Measurements from ENCODE around the gene SYK.

The SYK gene

DNA sequence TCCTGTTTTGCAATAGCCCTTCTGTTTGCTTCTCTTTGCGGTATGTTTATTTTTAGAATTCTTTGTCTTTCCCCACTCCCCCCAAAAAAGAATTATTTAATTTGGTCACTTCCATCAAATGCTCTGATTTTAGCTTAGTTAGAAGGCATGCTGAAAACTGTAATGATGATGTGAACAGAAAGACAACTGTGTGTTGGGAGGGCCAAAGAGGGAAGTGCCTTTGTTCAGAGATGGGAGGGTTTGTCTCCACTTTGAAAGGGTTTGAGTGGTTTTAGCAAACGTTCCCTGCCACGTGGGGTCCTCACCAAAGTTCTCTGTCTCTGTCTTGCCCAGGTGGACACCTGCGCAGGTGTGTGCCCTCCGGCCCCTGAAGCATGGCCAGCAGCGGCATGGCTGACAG is 41.9 kb downstream of the SYK start:
- TF ChIP-seq, protein P1, sequence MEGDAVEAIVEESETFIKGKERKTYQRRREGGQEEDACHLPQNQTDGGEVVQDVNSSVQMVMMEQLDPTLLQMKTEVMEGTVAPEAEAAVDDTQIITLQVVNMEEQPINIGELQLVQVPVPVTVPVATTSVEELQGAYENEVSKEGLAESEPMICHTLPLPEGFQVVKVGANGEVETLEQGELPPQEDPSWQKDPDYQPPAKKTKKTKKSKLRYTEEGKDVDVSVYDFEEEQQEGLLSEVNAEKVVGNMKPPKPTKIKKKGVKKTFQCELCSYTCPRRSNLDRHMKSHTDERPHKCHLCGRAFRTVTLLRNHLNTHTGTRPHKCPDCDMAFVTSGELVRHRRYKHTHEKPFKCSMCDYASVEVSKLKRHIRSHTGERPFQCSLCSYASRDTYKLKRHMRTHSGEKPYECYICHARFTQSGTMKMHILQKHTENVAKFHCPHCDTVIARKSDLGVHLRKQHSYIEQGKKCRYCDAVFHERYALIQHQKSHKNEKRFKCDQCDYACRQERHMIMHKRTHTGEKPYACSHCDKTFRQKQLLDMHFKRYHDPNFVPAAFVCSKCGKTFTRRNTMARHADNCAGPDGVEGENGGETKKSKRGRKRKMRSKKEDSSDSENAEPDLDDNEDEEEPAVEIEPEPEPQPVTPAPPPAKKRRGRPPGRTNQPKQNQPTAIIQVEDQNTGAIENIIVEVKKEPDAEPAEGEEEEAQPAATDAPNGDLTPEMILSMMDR (IDR thresholded peaks at IDR 0.05; ENCODE audit: low read depth, low read length, missing control alignments), result no peak
- no peak for DNase-seq (ENCODE audit: low read depth)
- in situ Hi-C loops (cut with HindIII; ENCODE audit: low sequenced_read_pairs), result no loop called here
- H3K4me3 ChIP-seq (ENCODE audit: low read depth, low read length), result no peak overlapping the region

DNA sequence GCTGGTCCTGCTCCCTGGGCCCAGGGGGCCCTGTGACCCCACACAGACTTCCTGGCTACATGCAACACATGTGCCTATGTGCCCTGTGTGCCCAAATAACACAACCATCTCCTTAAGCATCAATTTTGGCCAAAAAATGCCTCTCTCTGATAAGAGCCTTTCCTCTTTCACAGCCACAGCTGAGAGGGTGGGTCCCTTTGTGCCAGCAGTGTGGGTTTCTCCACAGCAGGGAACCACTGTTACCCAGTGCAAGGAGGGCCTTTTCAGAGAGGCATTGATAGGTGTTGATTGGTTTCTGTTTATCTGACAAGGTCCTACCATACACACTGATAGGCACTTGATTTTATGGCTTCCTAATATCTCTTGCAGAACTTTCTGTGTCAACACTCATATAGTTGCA is 42.7 kb downstream of the SYK start:
- TF ChIP-seq, protein P1 (IDR thresholded peaks at IDR 0.05; ENCODE audit: low read depth, low read length, missing control alignments), result no peak
- DNase-seq (ENCODE audit: low read depth), result no peak
- in situ Hi-C loops (cut with HindIII; ENCODE audit: low sequenced_read_pairs), result no loop called here
- H3K4me3 ChIP-seq (ENCODE audit: low read depth, low read length), result no peak overlapping the region

DNA sequence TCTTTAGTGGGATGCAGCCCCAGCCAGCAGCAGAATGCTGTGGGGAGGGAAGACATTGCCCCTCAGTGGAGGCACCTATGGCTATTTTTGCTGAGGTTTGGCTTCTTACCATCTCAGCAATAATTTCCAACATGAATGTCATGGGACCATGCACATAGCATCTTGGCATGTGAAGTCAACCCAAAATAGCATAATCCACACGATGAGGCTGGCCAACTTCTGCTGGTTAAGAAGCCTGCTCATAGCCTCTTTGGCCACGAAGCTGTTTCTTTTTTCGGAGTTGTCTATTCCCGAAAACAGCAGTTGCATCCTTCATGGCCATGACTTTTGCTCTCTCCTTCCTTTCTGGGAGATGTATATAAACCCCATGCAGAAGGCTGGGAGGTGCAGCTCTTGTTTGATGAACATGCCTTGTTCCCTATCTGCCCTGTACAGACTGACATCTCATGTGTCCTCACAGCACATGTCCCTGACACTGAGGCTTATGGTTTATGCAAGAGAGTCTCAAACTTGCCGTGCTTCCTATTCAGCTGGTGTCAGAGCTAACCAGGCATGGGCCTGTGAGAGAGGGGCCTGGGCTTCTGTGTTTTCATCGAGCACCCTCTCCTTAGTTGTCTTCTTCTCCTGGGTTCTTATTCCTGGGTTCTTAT is 45.3 kb downstream of the SYK start:
- TF ChIP-seq, protein P1 (IDR thresholded peaks at IDR 0.05; ENCODE audit: low read depth, low read length, missing control alignments), result no peak
- no peak for DNase-seq (ENCODE audit: low read depth)
- in situ Hi-C loops (cut with HindIII; ENCODE audit: low sequenced_read_pairs), result no loop called here
- no peak overlapping the region for H3K4me3 ChIP-seq (ENCODE audit: low read depth, low read length)

DNA sequence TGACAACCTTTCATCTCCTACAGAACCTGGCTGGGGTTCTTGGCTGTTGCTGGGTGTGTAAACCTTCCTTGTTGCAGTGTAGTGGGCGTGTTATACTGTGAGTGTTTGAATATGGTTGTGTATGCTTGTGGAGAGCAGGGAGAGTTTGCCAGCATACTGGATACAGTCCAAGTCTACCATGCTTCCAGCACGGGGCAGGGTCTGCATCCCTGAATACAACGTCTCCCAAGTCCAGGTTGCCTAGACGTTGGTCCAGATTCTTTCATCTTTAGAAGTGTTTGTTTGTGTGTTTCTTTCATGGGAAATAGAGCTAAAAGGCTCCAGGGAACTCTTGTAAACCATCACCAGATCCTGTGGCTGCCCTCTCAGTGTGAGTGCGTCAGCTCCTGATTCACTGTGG is 46.4 kb downstream of the SYK start:
- TF ChIP-seq, protein P1 (IDR thresholded peaks at IDR 0.05; ENCODE audit: low read depth, low read length, missing control alignments), result no peak
- in situ Hi-C loops (cut with HindIII; ENCODE audit: low sequenced_read_pairs), result no loop called here
- no peak for DNase-seq (ENCODE audit: low read depth)
- no peak overlapping the region for H3K4me3 ChIP-seq (ENCODE audit: low read depth, low read length)

GRCh38 chr9:90848866-90849265 is 47.2 kb downstream of the SYK start:
- TF ChIP-seq, protein P1 (IDR thresholded peaks at IDR 0.05; ENCODE audit: low read depth, low read length, missing control alignments), result no peak
- H3K4me3 ChIP-seq (ENCODE audit: low read depth, low read length), result no peak overlapping the region
- DNase-seq (ENCODE audit: low read depth), result no peak
- in situ Hi-C loops (cut with HindIII; ENCODE audit: low sequenced_read_pairs), result no loop called here

DNA sequence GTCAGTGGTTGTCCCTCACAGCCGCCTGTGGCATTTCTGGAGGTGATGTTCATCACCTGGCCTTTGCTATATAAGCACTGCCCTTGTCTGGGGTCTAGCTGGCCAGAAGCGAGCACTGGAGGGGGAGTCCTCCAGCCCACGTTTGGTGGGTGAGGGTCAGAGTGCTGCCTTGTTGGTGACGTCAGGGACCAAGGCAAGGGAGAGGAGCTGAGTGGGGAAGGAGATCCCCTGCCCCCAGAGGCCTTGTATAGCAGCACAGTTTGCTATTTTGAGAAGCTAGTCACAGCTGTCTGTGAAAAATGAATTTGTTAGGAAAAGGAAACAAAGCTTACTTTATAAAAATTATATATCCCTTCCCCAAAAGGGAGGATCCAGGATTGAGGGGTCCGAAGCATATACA is 49.8 kb downstream of the SYK start:
- TF ChIP-seq, protein P1 (IDR thresholded peaks at IDR 0.05; ENCODE audit: low read depth, low read length, missing control alignments), result no peak
- no peak for DNase-seq (ENCODE audit: low read depth)
- no peak overlapping the region for H3K4me3 ChIP-seq (ENCODE audit: low read depth, low read length)
- in situ Hi-C loops (cut with HindIII; ENCODE audit: low sequenced_read_pairs), result no loop called here
